Measurements from ENCODE around the gene DPM2. TPM values are rescaled to one million over a fixed set of nuclear protein-coding genes. Genes with fewer than 3 reads are reported as not detected.

Gene DPM2
- total and polyA plus RNA-seq, 2 experiments from 2014 or later, result 27.0 to 66.5 TPM

- no peak for DNase-seq
- TF ChIP-seq EZH2 (IDR thresholded peaks at IDR 0.05; ENCODE audit: insufficient read depth, poor library complexity, severe bottlenecking) (no peak), EZH2phosphoT487 (IDR thresholded peaks at IDR 0.05; ENCODE audit: insufficient read depth, low read depth) (no peak)
- H3K27me3 ChIP-seq (replicated peaks; ENCODE audit: insufficient read depth), result no peaks in the 10 kb centered on the region
- H3K36me3 ChIP-seq (ENCODE audit: low read depth), result no peaks in the 10 kb centered on the region
- H3K4me3 ChIP-seq, result no peak overlapping the region
- H3K4me1 ChIP-seq (ENCODE audit: insufficient read depth), result peaks cover 6% of the 10 kb centered on the region; the same call in 1 of the 2 replicates
- H3K9ac ChIP-seq, result no peak overlapping the region
- H3K9me2 ChIP-seq (ENCODE audit: insufficient read depth), result no peaks in the 10 kb centered on the region
- WGBS, 2 experiments (ENCODE audit: low coverage in 1 of 2, low lambda C conversion rate in 2 of 2, missing lambda C conversion rate in 2 of 2), result 69 to 70% methylated on average over 15 to 17 of the region's 17 CpGs
- in situ Hi-C loops (cut with MboI), result loop anchor here (10.0 kb wide), 2 partner anchors 85 to 155 kb away; no protein-coding TSS in a partner anchor
- H3K27ac ChIP-seq, result no peak overlapping the region
- H3K9me3 ChIP-seq (ENCODE audit: low read depth), result no peaks in the 10 kb centered on the region
- H4K20me1 ChIP-seq (ENCODE audit: insufficient read depth), result no peaks in the 10 kb centered on the region
- H3F3A ChIP-seq (ENCODE audit: insufficient read depth), result no peaks in the 10 kb centered on the region
- H3K79me2 ChIP-seq (ENCODE audit: insufficient read depth), result peaks cover 32% of the 10 kb centered on the region
- H3K4me2 ChIP-seq (ENCODE audit: unreplicated experiment), result no peak overlapping the region
- H2AFZ ChIP-seq, result no peak overlapping the region
These were observed 12.3 kb upstream of the DPM2 start for GRCh38 chr9:127949827-127950512.

DNA sequence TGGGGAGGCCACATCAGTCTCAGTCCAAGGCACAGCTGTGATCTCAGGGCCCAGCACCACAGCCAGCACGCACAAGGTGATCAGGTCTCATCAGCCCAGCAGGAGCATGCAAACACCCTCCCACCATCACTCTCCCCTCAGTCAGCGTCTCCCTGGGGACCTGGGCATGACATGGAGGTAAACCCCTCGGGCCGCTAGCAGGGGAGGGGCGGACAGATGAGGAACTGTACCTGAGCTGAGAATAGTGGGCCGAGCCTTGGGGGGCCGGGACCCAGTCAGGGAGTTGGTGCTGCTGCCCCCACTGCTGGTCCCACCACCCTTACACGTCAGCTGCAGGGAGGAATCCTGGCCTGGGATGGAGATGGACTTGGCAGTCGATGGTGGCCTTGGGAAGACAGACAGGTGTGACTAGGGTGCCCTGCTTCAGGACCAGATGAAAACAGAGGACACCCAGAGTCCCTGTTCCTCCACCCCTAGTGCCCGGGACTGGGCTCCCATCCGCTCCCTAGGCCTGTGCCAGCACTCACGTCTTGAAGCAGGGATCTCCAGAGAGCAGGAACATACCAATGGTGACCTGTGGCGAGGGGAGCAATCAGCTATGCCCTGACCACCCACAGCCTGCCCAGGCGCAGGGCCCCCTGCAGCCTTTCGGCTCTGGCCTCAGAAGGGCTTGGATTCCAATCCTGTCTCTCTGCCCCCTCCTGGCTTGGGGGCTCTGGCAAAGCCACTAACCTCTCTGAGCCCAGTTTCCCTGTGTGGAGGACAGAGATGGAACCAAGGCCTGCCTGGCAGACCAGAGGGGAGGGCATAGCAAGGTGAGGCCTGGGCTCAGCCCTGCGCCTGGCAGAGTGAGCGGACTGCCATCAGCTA is 10.4 kb upstream of the DPM2 start:
- no peaks in the 10 kb centered on the region for H3K9me2 ChIP-seq (ENCODE audit: insufficient read depth)
- H3K27me3 ChIP-seq (replicated peaks; ENCODE audit: insufficient read depth), result no peaks in the 10 kb centered on the region
- no peaks in the 10 kb centered on the region for H3K9me3 ChIP-seq (ENCODE audit: low read depth)
- no peaks in the 10 kb centered on the region for H3K4me1 ChIP-seq (ENCODE audit: insufficient read depth)
- H4K20me1 ChIP-seq (ENCODE audit: insufficient read depth), result no peaks in the 10 kb centered on the region
- no peaks in the 10 kb centered on the region for H3F3A ChIP-seq (ENCODE audit: insufficient read depth)
- peaks cover 14% of the 10 kb centered on the region for H3K79me2 ChIP-seq (ENCODE audit: insufficient read depth)
- H2AFZ ChIP-seq, result no peak overlapping the region
- in situ Hi-C loops (cut with MboI), result loop anchor here (10.0 kb wide), 2 partner anchors 87 to 157 kb away; no protein-coding TSS in a partner anchor
- no peaks in the 10 kb centered on the region for H3K36me3 ChIP-seq (ENCODE audit: low read depth)
- TF ChIP-seq EZH2phosphoT487 (IDR thresholded peaks at IDR 0.05; ENCODE audit: insufficient read depth, low read depth) (no peak), EZH2 (IDR thresholded peaks at IDR 0.05; ENCODE audit: insufficient read depth, poor library complexity, severe bottlenecking) (no peak)
- no peak overlapping the region for H3K27ac ChIP-seq
- H3K4me3 ChIP-seq, result no peak overlapping the region
- 84 to 85% methylated on average over 15 to 16 of the region's 17 CpGs for WGBS, 2 experiments (ENCODE audit: low coverage in 1 of 2, low lambda C conversion rate in 2 of 2, missing lambda C conversion rate in 2 of 2)
- DNase-seq, result no peak
- H3K9ac ChIP-seq, result no peak overlapping the region
- no peak overlapping the region for H3K4me2 ChIP-seq (ENCODE audit: unreplicated experiment)

GRCh38 chr9:127946728-127947127 is 9.1 kb upstream of the DPM2 start:
- in situ Hi-C loops (cut with MboI), result loop anchor here (10.0 kb wide), 2 partner anchors 88 to 158 kb away; no protein-coding TSS in a partner anchor

GRCh38 chr9:127945942-127946341 is 8.3 kb upstream of the DPM2 start:
- Histone ChIP-seq H4K20me1 (ENCODE audit: insufficient read depth) (no peaks in the 10 kb centered on the region), H3K27ac (no peak overlapping the region), H2AFZ (no peak overlapping the region), H3K4me3 (no peak overlapping the region), H3K36me3 (ENCODE audit: low read depth) (no peaks in the 10 kb centered on the region), H3K4me1 (ENCODE audit: insufficient read depth) (no peaks in the 10 kb centered on the region), H3K79me2 (ENCODE audit: insufficient read depth) (no peaks in the 10 kb centered on the region), H3F3A (ENCODE audit: insufficient read depth) (no peaks in the 10 kb centered on the region), H3K9me2 (ENCODE audit: insufficient read depth) (no peaks in the 10 kb centered on the region), H3K4me2 (ENCODE audit: unreplicated experiment) (no peak overlapping the region), H3K9me3 (ENCODE audit: low read depth) (no peaks in the 10 kb centered on the region), H3K27me3 (replicated peaks; ENCODE audit: insufficient read depth) (no peaks in the 10 kb centered on the region), H3K9ac (no peak overlapping the region)
- no peak for DNase-seq
- 67 to 79% methylated on average over 9 of the region's 9 CpGs for WGBS, 2 experiments (ENCODE audit: low coverage in 1 of 2, low lambda C conversion rate in 2 of 2, missing lambda C conversion rate in 2 of 2)
- in situ Hi-C loops (cut with MboI), result loop anchor here (10.0 kb wide), 2 partner anchors 89 to 159 kb away; no protein-coding TSS in a partner anchor
- TF ChIP-seq EZH2 (IDR thresholded peaks at IDR 0.05; ENCODE audit: insufficient read depth, poor library complexity, severe bottlenecking) (no peak), EZH2phosphoT487 (IDR thresholded peaks at IDR 0.05; ENCODE audit: insufficient read depth, low read depth) (no peak)

More at GRCh38 chr9:127946728-127947127, 9.1 kb upstream of the DPM2 start:
- WGBS, 2 experiments (ENCODE audit: low coverage in 1 of 2, low lambda C conversion rate in 2 of 2, missing lambda C conversion rate in 2 of 2), result 78 to 82% methylated on average over 3 of the region's 3 CpGs
- DNase-seq, result no peak
- no peaks in the 10 kb centered on the region for H3K9me3 ChIP-seq (ENCODE audit: low read depth)
- no peak overlapping the region for H2AFZ ChIP-seq
- H3K9me2 ChIP-seq (ENCODE audit: insufficient read depth), result no peaks in the 10 kb centered on the region
- no peak overlapping the region for H3K27ac ChIP-seq
- H3K9ac ChIP-seq, result no peak overlapping the region
- no peaks in the 10 kb centered on the region for H4K20me1 ChIP-seq (ENCODE audit: insufficient read depth)
- no peaks in the 10 kb centered on the region for H3K36me3 ChIP-seq (ENCODE audit: low read depth)
- H3K27me3 ChIP-seq (replicated peaks; ENCODE audit: insufficient read depth), result no peaks in the 10 kb centered on the region
- peaks cover under 1% of the 10 kb centered on the region; the same call in 1 of the 2 replicates for H3K79me2 ChIP-seq (ENCODE audit: insufficient read depth)
- no peak overlapping the region for H3K4me3 ChIP-seq
- no peaks in the 10 kb centered on the region for H3K4me1 ChIP-seq (ENCODE audit: insufficient read depth)
- H3F3A ChIP-seq (ENCODE audit: insufficient read depth), result no peaks in the 10 kb centered on the region
- no peak overlapping the region for H3K4me2 ChIP-seq (ENCODE audit: unreplicated experiment)
- TF ChIP-seq EZH2 (IDR thresholded peaks at IDR 0.05; ENCODE audit: insufficient read depth, poor library complexity, severe bottlenecking) (no peak), EZH2phosphoT487 (IDR thresholded peaks at IDR 0.05; ENCODE audit: insufficient read depth, low read depth) (no peak)
